ENCODE results near the gene EIF4EBP3.
A peak's percentile ranks its signal among the peaks of the same experiment; 100 is the strongest.

The EIF4EBP3 gene

GRCh38 chr5:140557136-140557805 lies 9.8 kb downstream of the EIF4EBP3 start, which contains the start of gene SRA1:
Gene SRA1 (minus strand): TSS chr5:140557473. CDS start chr5:140557452, 21 bp downstream.
- peak; percentile 77 for DNase-seq

- no peak for DNase-seq
Measured at GRCh38 chr5:140557965-140558364, 10.5 kb downstream of the EIF4EBP3 start.

GRCh38 chr5:140558542-140558941 lies 11.1 kb downstream of the EIF4EBP3 start:
- DNase-seq, result no peak

GRCh38 chr5:140560227-140560626 lies 12.8 kb downstream of the EIF4EBP3 start:
- no peak for DNase-seq

- peak; percentile 8 for DNase-seq
Measured at GRCh38 chr5:140561753-140562523, 14.5 kb downstream of the EIF4EBP3 start.

GRCh38 chr5:140563596-140563995 lies 16.1 kb downstream of the EIF4EBP3 start:
- DNase-seq, result no peak

GRCh38 chr5:140564196-140565023 lies 16.9 kb downstream of the EIF4EBP3 start, which contains the start of the genes APBB3 and SLC35A4:
Gene APBB3 (minus strand): TSS chr5:140564598. CDS start chr5:140564245, 353 bp downstream.
Gene SLC35A4 (plus strand): TSS chr5:140564828. CDS start chr5:140567170, 2,342 bp downstream.
- peak; percentile 97 for DNase-seq

- DNase-seq, result no peak
Measured at GRCh38 chr5:140565024-140565779, 17.7 kb downstream of the EIF4EBP3 start.

GRCh38 chr5:140565780-140566095 lies 18.3 kb downstream of the EIF4EBP3 start:
- no peak for DNase-seq

GRCh38 chr5:140566665-140567064 lies 19.2 kb downstream of the EIF4EBP3 start:
- no peak for DNase-seq

GRCh38 chr5:140567136-140567818 lies 19.8 kb downstream of the EIF4EBP3 start:
- DNase-seq, result no peak

GRCh38 chr5:140567871-140568270 lies 20.4 kb downstream of the EIF4EBP3 start:
- DNase-seq, result no peak

- no peak for DNase-seq
Measured at GRCh38 chr5:140568443-140569063, 21.1 kb downstream of the EIF4EBP3 start.

GRCh38 chr5:140569197-140569596 lies 21.7 kb downstream of the EIF4EBP3 start:
- no peak for DNase-seq

- no peak for DNase-seq
Measured at GRCh38 chr5:140570058-140570457, 22.6 kb downstream of the EIF4EBP3 start.

GRCh38 chr5:140570488-140570887 lies 23.0 kb downstream of the EIF4EBP3 start:
- no peak for DNase-seq

GRCh38 chr5:140571105-140571504 lies 23.6 kb downstream of the EIF4EBP3 start:
- DNase-seq, result no peak

GRCh38 chr5:140573683-140574082 lies 26.2 kb downstream of the EIF4EBP3 start:
- no peak for DNase-seq

GRCh38 chr5:140574165-140574564 lies 26.7 kb downstream of the EIF4EBP3 start:
- no peak for DNase-seq

GRCh38 chr5:140575309-140575708 lies 27.8 kb downstream of the EIF4EBP3 start:
- no peak for DNase-seq

GRCh38 chr5:140576776-140577201 lies 29.3 kb downstream of the EIF4EBP3 start:
- DNase-seq, result no peak
